Body of pancreas (tissue), 4 donors: ENCODE measurements around the gene TSHZ2. TPM values are rescaled to one million over a fixed set of nuclear protein-coding genes. Genes with fewer than 3 reads are reported as not detected.

ENCODE experiments used
- ATAC-seq: fragments of 150-250 bp; one replicate; pipeline ENCODE4 v1.9.1; 2016
- DNase-seq, 4 donors: peaks; one replicate each; pipeline ENCODE4 v3.0.0-alpha.2; 2019
- H3K27ac ChIP-seq, 4 donors: fragments of 200-600 bp; sonication (generic); 1 replicate in 3 of 4; 2 replicates in 1 of 4; pipeline versions ENCODE4 v1.5.1 to v1.6.1; 2016 to 2019; ENCODE audit warnings: mild to moderate bottlenecking in 1 of 4, mixed read lengths in 1 of 4, moderate library complexity in 1 of 4
- H3K27me3 ChIP-seq, 2 donors: fragments of 200-600 bp; sonication (generic); one replicate each; pipeline ENCODE4 v1.6.0; 2016; ENCODE audit warnings: mild to moderate bottlenecking in 1 of 2
- H3K36me3 ChIP-seq, 2 donors: fragments of 200-600 bp; sonication (generic); replicated peaks in 1 of 2; 2 replicates each; pipeline ENCODE4 v1.5.1; 2016; ENCODE audit warnings: low read depth in 2 of 2; ENCODE audit not compliant: insufficient read depth in 1 of 2
- H3K4me1 ChIP-seq: fragments of 200-600 bp; sonication (generic); one replicate; pipeline ENCODE4 v1.6.0; 2016
- H3K4me3 ChIP-seq, 2 donors: fragments of 200-600 bp; sonication (generic); 1 replicate in 1 of 2; 2 replicates in 1 of 2; pipeline ENCODE4 v1.5.1; 2016 to 2019
- H3K9me3 ChIP-seq, 3 donors: fragments of 200-600 bp; sonication (generic); 1 replicate in 2 of 3; 2 replicates in 1 of 3; pipeline ENCODE4 v1.5.1; 2016
- POLR2A ChIP-seq, 3 donors: fragments of 450-650 bp; IDR thresholded peaks; one replicate each; pipeline ENCODE4 v1.6.1; 2016; ENCODE audit warnings: antibody characterized with exemption in 3 of 3, mild to moderate bottlenecking in 2 of 3
- WGBS, 2 donors: methylation state at CpG; one replicate each; pipeline ENCODE4 v1.1.5; 2017; 5-methylcytosine and 5-hydroxymethylcytosine counted together
- intact Hi-C: fragments of 100-400 bp; cut with DNase I; formaldehyde crosslinking; loops from one replicate; pipeline ENCODE4 v1.15.1; 2023
- total RNA-seq, 2 donors: library from RNA; depleted of rRNA; stranded (reverse); fragments of >200 nt; gene quantifications; one replicate each; pipeline ENCODE4 v1.1.0, GENCODE V29; 2016
- TF ChIP-seq, protein P1 (sequence below), 7 experiments: fragments of 450-650 bp in 4 of 7; fragments of 200-600 bp in 3 of 7; sonication (generic) in 3 of 7; IDR thresholded peaks; one replicate each; pipeline ENCODE4 v1.5.1; 2016 to 2019; ENCODE audit warnings: antibody characterized with exemption in 7 of 7

Gene TSHZ2
- total RNA-seq, 2 donors from 2014 or later = 6.0 to 9.6 TPM

- H3K9me3 ChIP-seq = no peaks in the 10 kb centered on the region
- ATAC-seq (no peak), DNase-seq (no peak)
- H3K4me3 ChIP-seq = no peak overlapping the region
- intact Hi-C loops = no loop called here
- TF ChIP-seq POLR2A (IDR thresholded peaks at IDR 0.05) = no peak
- TF ChIP-seq, protein P1, sequence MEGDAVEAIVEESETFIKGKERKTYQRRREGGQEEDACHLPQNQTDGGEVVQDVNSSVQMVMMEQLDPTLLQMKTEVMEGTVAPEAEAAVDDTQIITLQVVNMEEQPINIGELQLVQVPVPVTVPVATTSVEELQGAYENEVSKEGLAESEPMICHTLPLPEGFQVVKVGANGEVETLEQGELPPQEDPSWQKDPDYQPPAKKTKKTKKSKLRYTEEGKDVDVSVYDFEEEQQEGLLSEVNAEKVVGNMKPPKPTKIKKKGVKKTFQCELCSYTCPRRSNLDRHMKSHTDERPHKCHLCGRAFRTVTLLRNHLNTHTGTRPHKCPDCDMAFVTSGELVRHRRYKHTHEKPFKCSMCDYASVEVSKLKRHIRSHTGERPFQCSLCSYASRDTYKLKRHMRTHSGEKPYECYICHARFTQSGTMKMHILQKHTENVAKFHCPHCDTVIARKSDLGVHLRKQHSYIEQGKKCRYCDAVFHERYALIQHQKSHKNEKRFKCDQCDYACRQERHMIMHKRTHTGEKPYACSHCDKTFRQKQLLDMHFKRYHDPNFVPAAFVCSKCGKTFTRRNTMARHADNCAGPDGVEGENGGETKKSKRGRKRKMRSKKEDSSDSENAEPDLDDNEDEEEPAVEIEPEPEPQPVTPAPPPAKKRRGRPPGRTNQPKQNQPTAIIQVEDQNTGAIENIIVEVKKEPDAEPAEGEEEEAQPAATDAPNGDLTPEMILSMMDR (IDR thresholded peaks at IDR 0.05) = no peak
- H3K4me1 ChIP-seq = no peaks in the 10 kb centered on the region
- 92 to 96% methylated on average over 5 of the region's 5 CpGs for WGBS, 2 donors
- H3K27ac ChIP-seq = no peak overlapping the region
- peaks cover 0 to 3% of the 10 kb centered on the region in 2 donors for H3K27me3 ChIP-seq
- H3K36me3 ChIP-seq = no peaks in the 10 kb centered on the region
Measured at GRCh38 chr20:53223626-53224172, 251.5 kb downstream of the TSHZ2 start.

DNA sequence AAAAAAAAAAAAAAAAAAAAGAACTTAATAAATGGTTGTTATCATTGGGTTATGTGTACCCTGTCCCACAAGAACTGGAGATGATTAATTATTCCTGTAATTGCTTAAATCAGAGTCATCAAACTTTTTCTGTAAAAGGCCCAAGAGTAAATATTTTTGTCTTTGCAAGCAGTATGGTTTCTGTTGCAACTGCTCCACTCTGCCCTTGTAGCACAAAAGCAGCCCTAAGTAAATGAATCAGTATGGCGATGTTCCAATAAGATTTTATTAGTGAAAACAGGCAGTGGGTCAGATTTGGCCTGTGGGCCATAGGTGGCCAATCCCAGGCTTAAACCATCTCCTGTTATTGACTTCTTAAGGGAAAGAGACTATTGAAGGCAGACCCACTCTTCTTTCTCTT lies 252.7 kb downstream of the TSHZ2 start:
- intact Hi-C loops = no loop called here
- Histone ChIP-seq H3K4me3 (no peak overlapping the region), H3K27ac (no peak overlapping the region), H3K4me1 (no peaks in the 10 kb centered on the region), H3K9me3 (no peaks in the 10 kb centered on the region), H3K27me3 (peaks cover 0 to 3% of the 10 kb centered on the region in 2 donors), H3K36me3 (no peaks in the 10 kb centered on the region)
- DNase-seq (no peak), ATAC-seq (no peak)
- TF ChIP-seq, protein P1 (IDR thresholded peaks at IDR 0.05) = no peak
- TF ChIP-seq POLR2A (IDR thresholded peaks at IDR 0.05) = no peak
- WGBS, 2 donors = 85 to 93% methylated on average over 1 of the region's 1 CpG

GRCh38 chr20:53226826-53227225 lies 254.7 kb downstream of the TSHZ2 start:
- ATAC-seq (no peak), DNase-seq (no peak)
- Histone ChIP-seq H3K36me3 (no peaks in the 10 kb centered on the region), H3K9me3 (no peaks in the 10 kb centered on the region), H3K4me3 (no peak overlapping the region), H3K27ac (no peak overlapping the region), H3K4me1 (no peaks in the 10 kb centered on the region), H3K27me3 (peaks cover 0 to 3% of the 10 kb centered on the region in 2 donors)
- TF ChIP-seq POLR2A (IDR thresholded peaks at IDR 0.05) = no peak
- TF ChIP-seq, protein P1 (IDR thresholded peaks at IDR 0.05) = no peak
- intact Hi-C loops = no loop called here
- 67 to 70% methylated on average over 7 of the region's 7 CpGs for WGBS, 2 donors

- Histone ChIP-seq H3K4me1 (no peaks in the 10 kb centered on the region), H3K27ac (no peak overlapping the region), H3K9me3 (no peaks in the 10 kb centered on the region), H3K36me3 (no peaks in the 10 kb centered on the region), H3K4me3 (no peak overlapping the region), H3K27me3 (peaks cover 0 to 3% of the 10 kb centered on the region in 2 donors)
- DNase-seq (no peak), ATAC-seq (no peak)
- TF ChIP-seq POLR2A (IDR thresholded peaks at IDR 0.05) = no peak
- TF ChIP-seq, protein P1 (IDR thresholded peaks at IDR 0.05) = no peak
- WGBS, 2 donors = 48 to 54% methylated on average over 3 of the region's 3 CpGs
- intact Hi-C loops = no loop called here
Measured at GRCh38 chr20:53227523-53227922, 255.4 kb downstream of the TSHZ2 start.

- no peak for ATAC-seq
- WGBS, 2 donors = 86 to 91% methylated on average over 3 of the region's 3 CpGs
- TF ChIP-seq POLR2A (IDR thresholded peaks at IDR 0.05) = no peak
- TF ChIP-seq, protein P1 (IDR thresholded peaks at IDR 0.05) = no peak
- Histone ChIP-seq H3K36me3 (no peaks in the 10 kb centered on the region), H3K4me3 (no peak overlapping the region), H3K4me1 (no peaks in the 10 kb centered on the region), H3K27me3 (no peaks in the 10 kb centered on the region), H3K9me3 (no peaks in the 10 kb centered on the region), H3K27ac (no peak overlapping the region)
- DNase-seq = no peak
- intact Hi-C loops = no loop called here
Measured at GRCh38 chr20:53231061-53231460, 258.9 kb downstream of the TSHZ2 start.
